Natural killer cell (primary cell): Measurements from ENCODE around the gene OR1I1. TPM values are rescaled to one million over a fixed set of nuclear protein-coding genes. Genes with fewer than 3 reads are reported as not detected.

Source experiments
- ATAC-seq, 3 donors: fragments of 150-1000 bp in 2 of 3; fragments of 200-7000 bp in 1 of 3; cut with Tn5 transposase; 1 replicate in 1 of 3; 2 replicates in 2 of 3; pipeline ENCODE4 v1.10.0; 2021; ENCODE audit warnings: mild to moderate bottlenecking in 2 of 3, moderate library complexity in 2 of 3
- DNase-seq, 2 donors: peaks; one replicate each; pipeline versions ENCODE4 v3.0.0 to v3.0.0-alpha.2; 2013 to 2021; ENCODE audit warnings: mixed read lengths in 1 of 2
- H3K27ac ChIP-seq: one replicate; pipeline ENCODE4 v1.5.1; 2013; ENCODE audit warnings: mild to moderate bottlenecking, low read length
- H3K27me3 ChIP-seq: one replicate; pipeline ENCODE4 v1.6.1; 2013; ENCODE audit warnings: low read length; ENCODE audit not compliant: control insufficient read depth, insufficient read depth
- H3K36me3 ChIP-seq: one replicate; pipeline ENCODE4 v1.6.1; 2013; ENCODE audit warnings: low read length; ENCODE audit not compliant: control insufficient read depth, insufficient read depth
- H3K4me1 ChIP-seq: one replicate; pipeline ENCODE4 v1.6.1; 2013; ENCODE audit warnings: low read length; ENCODE audit not compliant: control insufficient read depth, insufficient read depth
- H3K4me3 ChIP-seq: one replicate; pipeline ENCODE4 v1.5.1; 2013; ENCODE audit warnings: low read length
- H3K9me3 ChIP-seq: one replicate; pipeline ENCODE4 v1.6.1; 2013; ENCODE audit warnings: low read length; ENCODE audit not compliant: control insufficient read depth, insufficient read depth
- H3K27ac Mint-ChIP-seq, 2 donors: one replicate each; pipeline ENCODE4 v1.8.0; 2022; ENCODE audit warnings: mild to moderate bottlenecking in 2 of 2, mixed read lengths in 2 of 2, moderate library complexity in 1 of 2
- H3K27me3 Mint-ChIP-seq, 2 donors: one replicate each; pipeline ENCODE4 v1.8.0; 2022; ENCODE audit warnings: low read depth in 2 of 2, mixed read lengths in 2 of 2
- H3K36me3 Mint-ChIP-seq: one replicate; pipeline ENCODE4 v1.8.0; 2022; ENCODE audit warnings: mixed read lengths
- H3K4me1 Mint-ChIP-seq, 2 donors: one replicate each; pipeline ENCODE4 v1.8.0; 2022; ENCODE audit warnings: mixed read lengths in 2 of 2
- H3K4me3 Mint-ChIP-seq: one replicate; pipeline ENCODE4 v1.8.0; 2022; ENCODE audit warnings: mild to moderate bottlenecking, moderate library complexity, mixed read lengths
- H3K9me3 Mint-ChIP-seq, 2 donors: one replicate each; pipeline ENCODE4 v1.8.0; 2022; ENCODE audit warnings: mixed read lengths in 2 of 2
- WGBS: methylation state at CpG from one replicate; pipeline ENCODE4 v1.1.7; 2013; ENCODE audit warnings: missing lambda C conversion rate; ENCODE audit not compliant: insufficient coverage; 5-methylcytosine and 5-hydroxymethylcytosine counted together
- intact Hi-C: fragments of 100-400 bp; cut with micrococcal nuclease; formaldehyde crosslinking; loops from one replicate; pipeline ENCODE4 v1.14.2; 2022
- total RNA-seq, 4 donors: library from RNA; stranded (reverse); fragments of 120-200 nt in 1 of 4; gene quantifications; one replicate each; pipeline versions ENCODE4 v1.2.3 to v1.2.4, GENCODE V29; 2013 to 2022
- TF ChIP-seq, protein P1 (sequence below): fragments of 200-600 bp; IDR thresholded peaks from one replicate; pipeline ENCODE4 v1.8.0; 2022; ENCODE audit warnings: antibody characterized with exemption

The OR1I1 gene
- total RNA-seq, 3 donors from 2014 or later (not counting 1 experiment from before 2014, with no cell fraction given) = not detected

- ATAC-seq = no peak
- Mint-ChIP-seq H3K27ac (no peak overlapping the region), H3K27me3 (no peaks in the 10 kb centered on the region), H3K9me3 (no peaks in the 10 kb centered on the region), H3K4me3 (no peak overlapping the region), H3K36me3 (no peaks in the 10 kb centered on the region), H3K4me1 (peaks cover 0 to 4% of the 10 kb centered on the region in 2 donors)
- Histone ChIP-seq H3K27me3 (no peaks in the 10 kb centered on the region), H3K36me3 (peaks cover 56% of the 10 kb centered on the region), H3K4me3 (no peak overlapping the region), H3K4me1 (peaks cover 2% of the 10 kb centered on the region), H3K27ac (no peak overlapping the region), H3K9me3 (no peaks in the 10 kb centered on the region)
- intact Hi-C loops = no loop called here
- TF ChIP-seq, protein P1, sequence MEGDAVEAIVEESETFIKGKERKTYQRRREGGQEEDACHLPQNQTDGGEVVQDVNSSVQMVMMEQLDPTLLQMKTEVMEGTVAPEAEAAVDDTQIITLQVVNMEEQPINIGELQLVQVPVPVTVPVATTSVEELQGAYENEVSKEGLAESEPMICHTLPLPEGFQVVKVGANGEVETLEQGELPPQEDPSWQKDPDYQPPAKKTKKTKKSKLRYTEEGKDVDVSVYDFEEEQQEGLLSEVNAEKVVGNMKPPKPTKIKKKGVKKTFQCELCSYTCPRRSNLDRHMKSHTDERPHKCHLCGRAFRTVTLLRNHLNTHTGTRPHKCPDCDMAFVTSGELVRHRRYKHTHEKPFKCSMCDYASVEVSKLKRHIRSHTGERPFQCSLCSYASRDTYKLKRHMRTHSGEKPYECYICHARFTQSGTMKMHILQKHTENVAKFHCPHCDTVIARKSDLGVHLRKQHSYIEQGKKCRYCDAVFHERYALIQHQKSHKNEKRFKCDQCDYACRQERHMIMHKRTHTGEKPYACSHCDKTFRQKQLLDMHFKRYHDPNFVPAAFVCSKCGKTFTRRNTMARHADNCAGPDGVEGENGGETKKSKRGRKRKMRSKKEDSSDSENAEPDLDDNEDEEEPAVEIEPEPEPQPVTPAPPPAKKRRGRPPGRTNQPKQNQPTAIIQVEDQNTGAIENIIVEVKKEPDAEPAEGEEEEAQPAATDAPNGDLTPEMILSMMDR = no peak
- 97% methylated on average over 20 of the region's 20 CpGs for WGBS
- DNase-seq = no peak
Measured at GRCh38 chr19:15118789-15119494, 36.9 kb downstream of the OR1I1 start.

DNA sequence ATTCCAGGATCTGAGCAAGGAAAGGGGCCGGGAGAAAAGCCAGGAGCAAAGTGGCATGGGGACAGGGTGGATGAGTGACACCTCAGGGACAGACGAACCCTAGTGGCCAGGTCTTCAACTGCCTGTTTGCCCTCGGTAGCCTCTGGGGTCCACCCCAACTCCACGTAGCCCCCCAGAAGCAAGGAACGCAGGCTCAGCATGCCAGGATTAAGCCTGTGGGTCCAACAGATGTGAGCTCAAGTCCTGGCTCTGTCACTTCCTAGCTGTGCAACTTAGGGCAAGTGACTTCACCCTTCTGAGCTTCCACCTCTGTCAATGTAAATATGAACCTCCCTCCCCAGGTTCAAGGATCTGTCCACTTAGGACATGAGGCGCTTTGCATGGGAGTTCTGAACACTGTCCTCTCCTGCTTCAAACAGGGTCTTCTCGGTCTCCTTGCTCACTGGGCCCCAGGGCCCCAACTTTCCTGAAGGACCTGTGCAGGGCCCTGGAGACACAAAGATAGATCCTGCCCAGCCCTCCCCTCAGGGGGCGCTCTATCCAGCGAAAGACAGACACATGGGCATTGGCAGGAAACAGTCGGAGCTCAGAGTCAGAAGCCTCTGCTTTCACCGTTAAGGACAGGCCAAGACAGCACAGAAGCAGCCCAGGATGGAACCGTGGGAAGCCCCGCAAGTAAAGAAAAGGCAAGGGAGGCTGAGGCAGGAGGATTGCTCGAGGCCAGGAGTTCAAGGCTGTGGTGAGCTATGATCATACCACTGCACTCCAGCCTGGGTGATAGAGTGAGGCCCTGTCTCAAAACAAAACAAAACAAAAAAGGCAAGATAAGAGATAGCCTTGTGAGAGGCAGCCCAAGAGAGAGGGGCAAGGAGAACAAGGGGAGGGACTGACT is 38.4 kb downstream of the OR1I1 start:
- intact Hi-C loops = no loop called here
- Mint-ChIP-seq H3K4me3 (no peak overlapping the region), H3K27ac (peak overlapping the region in 1 of 2 donors; percentile 4), H3K36me3 (no peaks in the 10 kb centered on the region), H3K9me3 (no peaks in the 10 kb centered on the region), H3K27me3 (no peaks in the 10 kb centered on the region), H3K4me1 (peaks cover 13 to 18% of the 10 kb centered on the region in 2 donors)
- no peaks in the 10 kb centered on the region for H3K9me3 ChIP-seq
- H3K4me1 ChIP-seq = peaks cover 14% of the 10 kb centered on the region
- H3K27me3 ChIP-seq = no peaks in the 10 kb centered on the region
- ATAC-seq (no peak), DNase-seq (no peak)
- H3K4me3 ChIP-seq = no peak overlapping the region
- 97% methylated on average over 14 of the region's 14 CpGs for WGBS
- no peak overlapping the region for H3K27ac ChIP-seq
- TF ChIP-seq, protein P1 = no peak
- peaks cover 50% of the 10 kb centered on the region for H3K36me3 ChIP-seq

DNA sequence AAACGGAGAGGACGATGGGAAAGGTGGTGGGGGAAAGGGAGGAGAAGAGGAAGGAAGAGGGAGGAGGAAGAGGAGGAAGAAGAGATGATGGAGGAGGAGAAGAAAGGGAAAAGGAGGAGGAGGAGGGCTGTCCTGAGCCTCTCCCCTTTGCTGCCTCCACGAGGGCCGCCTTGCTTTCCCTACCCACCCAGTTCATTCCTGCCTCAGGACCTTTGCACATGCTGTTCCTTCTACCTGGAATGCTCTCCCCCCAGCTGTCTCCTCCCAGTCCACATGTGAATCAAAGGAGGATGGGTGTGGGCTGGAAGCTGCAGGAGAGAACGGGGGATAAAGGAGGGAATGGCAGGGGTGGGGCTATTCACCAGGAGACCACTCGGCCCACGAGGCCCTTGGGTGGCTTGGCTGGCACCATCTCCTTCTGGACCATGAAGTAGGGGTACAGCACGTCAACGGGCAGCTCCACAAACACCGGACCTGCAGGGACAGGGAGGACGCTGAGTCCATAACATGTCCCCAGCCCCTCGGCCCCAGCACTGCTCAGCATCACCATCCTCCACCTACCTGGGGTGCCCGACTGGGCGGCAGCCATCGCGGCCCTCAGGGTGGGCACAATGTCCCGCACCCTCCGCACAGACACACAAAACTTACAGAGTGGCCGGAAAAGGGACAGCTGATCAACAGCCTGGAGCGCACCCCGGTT is 40.5 kb downstream of the OR1I1 start:
- Mint-ChIP-seq H3K4me3 (no peak overlapping the region), H3K27me3 (no peaks in the 10 kb centered on the region), H3K27ac (no peak overlapping the region), H3K4me1 (peaks cover 17 to 24% of the 10 kb centered on the region in 2 donors), H3K9me3 (no peaks in the 10 kb centered on the region), H3K36me3 (no peaks in the 10 kb centered on the region)
- H3K4me1 ChIP-seq = peaks cover 17% of the 10 kb centered on the region
- DNase-seq (no peak), ATAC-seq (no peak)
- no peaks in the 10 kb centered on the region for H3K9me3 ChIP-seq
- H3K4me3 ChIP-seq = no peak overlapping the region
- intact Hi-C loops = no loop called here
- H3K27ac ChIP-seq = no peak overlapping the region
- 98% methylated on average over 19 of the region's 21 CpGs for WGBS
- H3K27me3 ChIP-seq = no peaks in the 10 kb centered on the region
- H3K36me3 ChIP-seq = peaks cover 31% of the 10 kb centered on the region
- TF ChIP-seq, protein P1 = no peak
